Hepatocyte (in vitro differentiated cells): ENCODE results near the gene NYNRIN.

Source experiments
- CTCF ChIP-seq: fragments of 200-600 bp; sonication (generic); IDR thresholded peaks from 2 replicates; pipeline ENCODE4 v1.5.1; 2016; ENCODE audit warnings: antibody characterized with exemption, mild to moderate bottlenecking; ENCODE audit not compliant: poor library complexity
- EZH2phosphoT487 ChIP-seq: fragments of 200-600 bp; sonication (generic); IDR thresholded peaks from one replicate; pipeline ENCODE4 v1.6.1; 2018; ENCODE audit warnings: antibody characterized with exemption, mild to moderate bottlenecking, low read depth, moderate library complexity; ENCODE audit not compliant: unreplicated experiment, severe bottlenecking

- TF ChIP-seq CTCF, result no peak
- TF ChIP-seq EZH2phosphoT487, result no peak
Measured at GRCh38 chr14:24465805-24466204, 67.0 kb downstream of the NYNRIN start.
